Epithelial cell of proximal tubule (primary cell): ENCODE data around the gene GPR142. TPM values are rescaled to one million over a fixed set of nuclear protein-coding genes. Genes with fewer than 3 reads are reported as not detected.

Source experiments
- DNase-seq: peaks from one replicate; pipeline ENCODE4 v3.0.0-alpha.2; 2011; ENCODE audit warnings: low read depth
- H3K4me3 ChIP-seq: 2 replicates; pipeline ENCODE4 v1.5.1; 2011; ENCODE audit warnings: low read depth, mild to moderate bottlenecking, low read length
- CTCF ChIP-seq: conservative IDR thresholded peaks from 2 replicates; pipeline ENCODE4 v1.5.1; 2012; ENCODE audit warnings: low read depth, mild to moderate bottlenecking, low read length
- total RNA-seq: library from RNA; depleted of rRNA; stranded (reverse); fragments of >200 nt; gene quantifications from 2 replicates; pipeline ENCODE4 v1.2.3, GENCODE V29; 2015

The GPR142 gene
- not detected in 2 replicates for total RNA-seq

GRCh38 chr17:74367206-74367605 lies at the start of gene GPR142:
TSS of gene GPR142 (plus strand) at chr17:74367506. CDS start at chr17:74369541, 2,035 bp downstream.
- DNase-seq: no peak
- TF ChIP-seq CTCF: no peak
- no peak within 1 kb of the TSS for H3K4me3 ChIP-seq

- no peak for DNase-seq
- TF ChIP-seq CTCF: no peak
- H3K4me3 ChIP-seq: no peak overlapping the region
Observed at GRCh38 chr17:74318391-74318790, 48.9 kb upstream of the GPR142 start.

- no peak for DNase-seq
- no peak for TF ChIP-seq CTCF
- H3K4me3 ChIP-seq: no peak overlapping the region
Observed at GRCh38 chr17:74324521-74324920, 42.8 kb upstream of the GPR142 start.

- DNase-seq: no peak
- no peak for TF ChIP-seq CTCF
- H3K4me3 ChIP-seq: no peak overlapping the region
Observed at GRCh38 chr17:74325376-74325742, 41.9 kb upstream of the GPR142 start.

GRCh38 chr17:74325743-74326379 lies 41.4 kb upstream of the GPR142 start, which contains the start of gene KIF19:
TSS of gene KIF19 (plus strand) at chr17:74326226. CDS start at chr17:74326350, 124 bp downstream.
- no peak for TF ChIP-seq CTCF
- no peak within 1 kb of the TSS for H3K4me3 ChIP-seq
- no peak for DNase-seq

GRCh38 chr17:74326506-74326905 lies 40.8 kb upstream of the GPR142 start:
- H3K4me3 ChIP-seq: no peak overlapping the region
- TF ChIP-seq CTCF: no peak
- no peak for DNase-seq

- TF ChIP-seq CTCF: no peak
- no peak overlapping the region for H3K4me3 ChIP-seq
- no peak for DNase-seq
Observed at GRCh38 chr17:74328487-74328886, 38.8 kb upstream of the GPR142 start.
